HG03159 (cell line): Measurements from ENCODE around the gene ITIH4.

Source experiments
- ATAC-seq: cut with Tn5 transposase; IDR thresholded peaks from one replicate; pipeline ENCODE4 v1.9.1; 2021; ENCODE audit warnings: mild to moderate bottlenecking, moderate library complexity; ENCODE audit not compliant: unreplicated experiment

Gene ITIH4

GRCh38 chr3:52805270-52806039 is 25.0 kb downstream of the ITIH4 start:
- ATAC-seq = no peak

- no peak for ATAC-seq
Measured at GRCh38 chr3:52801839-52802238, 28.6 kb downstream of the ITIH4 start.

- no peak for ATAC-seq
Measured at GRCh38 chr3:52800079-52800478, 30.4 kb downstream of the ITIH4 start.

GRCh38 chr3:52798978-52799476 is 31.4 kb downstream of the ITIH4 start:
- ATAC-seq = no peak

GRCh38 chr3:52798376-52798977 is 32.0 kb downstream of the ITIH4 start:
- no peak for ATAC-seq

- ATAC-seq = no peak
Measured at GRCh38 chr3:52796411-52796810, 34.1 kb downstream of the ITIH4 start.

GRCh38 chr3:52795298-52795900 is 35.1 kb downstream of the ITIH4 start:
- ATAC-seq = no peak

- no peak for ATAC-seq
Measured at GRCh38 chr3:52794612-52795099, 35.8 kb downstream of the ITIH4 start, which contains the start of gene ITIH3. TSS of gene ITIH3 (plus strand) at chr3:52794796. CDS start at chr3:52794804, 8 bp downstream.

GRCh38 chr3:52793702-52794611 is 36.5 kb downstream of the ITIH4 start:
- no peak for ATAC-seq

- no peak for ATAC-seq
Measured at GRCh38 chr3:52792961-52793695, 37.3 kb downstream of the ITIH4 start.

- no peak for ATAC-seq
Measured at GRCh38 chr3:52792413-52792812, 38.1 kb downstream of the ITIH4 start.

GRCh38 chr3:52791928-52792327 is 38.5 kb downstream of the ITIH4 start:
- ATAC-seq = no peak

GRCh38 chr3:52791366-52791765 is 39.1 kb downstream of the ITIH4 start:
- ATAC-seq = no peak

GRCh38 chr3:52790741-52791140 is 39.7 kb downstream of the ITIH4 start:
- ATAC-seq = no peak

- no peak for ATAC-seq
Measured at GRCh38 chr3:52790337-52790736, 40.1 kb downstream of the ITIH4 start.

GRCh38 chr3:52789746-52790040 is 40.8 kb downstream of the ITIH4 start:
- no peak for ATAC-seq

- no peak for ATAC-seq
Measured at GRCh38 chr3:52788890-52789745, 41.4 kb downstream of the ITIH4 start.

GRCh38 chr3:52787672-52788625 is 42.5 kb downstream of the ITIH4 start:
- ATAC-seq = no peak
